GM21619 (cell line): ENCODE data around the gene TRIM33.
"Not testable (repeated sequence)": the region's sequence is repeated elsewhere in the genome, so short reads cannot be mapped to it uniquely, and the experiment has no call there.

ENCODE experiments used
- ATAC-seq: cut with Tn5 transposase; IDR thresholded peaks from one replicate; pipeline ENCODE4 v1.9.1; 2021; ENCODE audit not compliant: unreplicated experiment

TRIM33 gene

DNA sequence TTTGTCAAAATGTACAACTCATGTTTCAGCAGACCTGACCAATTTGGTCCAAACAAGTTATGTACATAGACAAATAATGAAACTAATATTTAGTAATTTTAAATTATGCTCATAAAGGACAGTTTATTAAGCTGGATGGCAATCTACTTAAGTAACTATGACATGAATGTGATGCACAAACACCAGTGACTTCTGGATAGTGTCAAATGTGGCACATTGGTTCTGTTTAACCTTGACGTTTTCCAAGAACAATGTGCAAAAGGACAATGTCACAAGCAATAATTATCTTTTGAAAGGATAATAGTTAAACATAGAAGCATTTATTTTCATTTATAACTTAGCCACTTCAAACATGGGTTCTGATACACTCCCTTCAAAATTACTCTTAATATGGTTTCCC is 80.0 kb downstream of the TRIM33 start:
- ATAC-seq: no peak

GRCh38 chr1:114428083-114428754 is 82.8 kb downstream of the TRIM33 start:
- no peak for ATAC-seq

DNA sequence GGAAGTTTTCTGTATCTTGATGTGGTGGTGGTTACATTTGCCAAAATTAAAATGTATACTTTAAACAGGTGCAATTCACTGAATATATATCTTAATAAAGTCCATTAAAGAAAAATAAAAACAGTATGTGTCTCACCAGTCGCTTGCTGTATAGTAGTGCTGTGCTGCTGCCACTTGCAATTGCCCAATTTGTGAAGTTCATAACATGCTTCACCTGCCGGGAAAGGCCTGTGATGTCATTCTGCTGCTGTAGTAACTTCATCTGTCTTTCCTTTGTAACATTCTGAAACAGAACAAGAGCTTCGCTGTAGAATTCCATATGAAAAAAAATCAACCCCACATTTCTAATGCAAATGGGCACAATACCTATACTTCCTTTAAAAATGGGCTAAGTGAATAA is 83.4 kb downstream of the TRIM33 start:
- no peak for ATAC-seq

DNA sequence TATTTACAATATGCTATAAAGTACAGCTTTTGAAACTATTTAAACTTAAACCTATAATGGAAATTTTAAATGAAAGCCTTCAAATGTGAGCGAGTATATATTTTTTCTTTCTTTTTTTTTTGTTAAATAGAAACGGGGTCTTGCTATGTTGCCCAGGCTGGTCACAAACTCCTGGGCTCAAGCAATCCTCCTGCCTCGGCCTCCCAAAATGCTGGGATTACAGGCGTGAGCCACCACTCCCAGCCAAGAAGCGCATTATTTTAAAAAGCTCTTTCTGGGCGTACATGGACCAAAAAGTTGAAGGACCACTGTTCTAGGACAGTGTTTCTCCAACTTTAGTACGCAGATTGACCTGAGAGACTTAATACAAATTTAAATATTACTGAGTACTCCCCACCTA is 87.5 kb downstream of the TRIM33 start:
- no peak for ATAC-seq

- not testable (repeated sequence) for ATAC-seq
Measured at GRCh38 chr1:114418948-114419347, 92.1 kb downstream of the TRIM33 start.

DNA sequence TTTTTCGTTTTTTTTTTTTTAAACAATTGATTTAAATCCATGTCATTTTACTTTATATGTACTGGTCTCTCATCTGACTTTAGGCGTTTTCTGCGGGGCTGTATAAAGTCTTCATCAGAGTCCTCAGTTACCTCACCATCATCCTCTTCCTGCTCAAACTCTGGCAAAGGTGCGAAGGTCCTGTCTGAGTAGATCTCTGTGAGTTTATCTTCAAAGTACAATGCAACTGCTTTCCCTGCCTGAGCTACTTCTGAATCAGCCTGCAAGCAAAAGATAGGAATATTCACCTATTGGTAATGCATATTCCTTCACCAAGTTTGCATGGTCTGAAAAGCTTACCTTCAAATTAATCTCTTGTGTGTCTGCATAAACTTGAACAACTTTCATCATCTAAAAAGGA is 113.4 kb downstream of the TRIM33 start:
- no peak for ATAC-seq

DNA sequence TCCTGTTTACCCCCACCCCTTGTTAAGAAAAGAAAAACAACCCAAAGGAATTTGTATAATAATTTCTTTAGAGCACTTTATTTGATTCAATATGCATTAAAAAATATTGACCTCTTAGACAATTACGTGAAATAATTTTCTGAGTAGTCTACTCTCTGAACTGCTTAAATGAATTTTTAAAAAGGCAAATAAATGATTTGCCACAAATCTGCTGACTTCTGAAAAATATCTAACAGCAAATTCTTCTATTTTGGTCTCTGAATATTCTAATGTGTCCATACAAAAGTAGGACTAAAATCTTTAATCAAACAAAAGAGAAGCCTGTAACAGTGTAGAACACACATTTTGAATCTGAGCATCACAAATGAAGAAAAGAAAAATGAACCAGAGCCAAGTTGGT is 115.1 kb downstream of the TRIM33 start:
- ATAC-seq: no peak

DNA sequence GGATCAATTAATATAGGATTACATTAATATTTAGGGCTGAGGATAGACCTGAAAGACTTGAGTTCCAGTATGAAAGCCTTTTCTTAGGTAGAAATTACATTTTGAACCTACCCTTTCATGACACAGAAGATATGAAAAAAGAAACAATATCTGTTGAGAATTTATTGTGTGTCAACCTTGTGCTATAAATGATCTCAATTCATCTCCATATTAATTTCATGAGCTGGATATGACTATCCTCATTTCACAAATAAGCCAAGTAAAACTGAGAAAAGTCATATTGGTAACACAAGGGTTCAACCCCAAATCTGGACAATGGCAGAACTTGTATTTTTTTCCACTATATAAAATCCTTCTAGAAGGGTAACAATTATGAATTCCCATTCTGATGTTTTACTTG is 120.0 kb downstream of the TRIM33 start:
- no peak for ATAC-seq

GRCh38 chr1:114390361-114390760 is 120.6 kb downstream of the TRIM33 start:
- no peak for ATAC-seq

GRCh38 chr1:114388432-114389003 is 122.5 kb downstream of the TRIM33 start:
- no peak for ATAC-seq

- ATAC-seq: not testable (repeated sequence)
Measured at GRCh38 chr1:114387585-114387984, 123.4 kb downstream of the TRIM33 start.

- no peak for ATAC-seq
Measured at GRCh38 chr1:114387010-114387360, 124.0 kb downstream of the TRIM33 start.

GRCh38 chr1:114386129-114387009 is 124.6 kb downstream of the TRIM33 start:
- ATAC-seq: no peak

DNA sequence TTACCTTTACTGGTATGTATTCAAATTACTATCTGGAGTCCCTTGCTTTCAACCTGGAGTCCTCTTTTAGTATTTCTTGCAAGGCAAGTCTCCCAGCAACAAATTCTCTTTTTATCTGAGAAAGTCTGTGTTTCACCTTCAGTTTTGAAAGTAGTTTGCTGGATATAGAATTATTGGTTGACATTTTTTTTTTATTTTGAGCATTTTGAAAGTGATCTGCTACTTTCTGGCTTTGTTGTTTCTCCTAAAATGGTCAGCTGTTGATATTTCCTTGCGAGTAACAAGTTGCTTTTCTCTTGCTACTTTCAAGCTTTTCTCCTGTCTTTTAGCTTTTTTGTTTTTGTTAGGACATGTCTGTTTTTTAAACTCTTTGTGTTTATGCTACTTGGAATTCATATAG is 126.1 kb downstream of the TRIM33 start:
- ATAC-seq: no peak

- ATAC-seq: no peak
Measured at GRCh38 chr1:114379987-114380386, 131.0 kb downstream of the TRIM33 start.

DNA sequence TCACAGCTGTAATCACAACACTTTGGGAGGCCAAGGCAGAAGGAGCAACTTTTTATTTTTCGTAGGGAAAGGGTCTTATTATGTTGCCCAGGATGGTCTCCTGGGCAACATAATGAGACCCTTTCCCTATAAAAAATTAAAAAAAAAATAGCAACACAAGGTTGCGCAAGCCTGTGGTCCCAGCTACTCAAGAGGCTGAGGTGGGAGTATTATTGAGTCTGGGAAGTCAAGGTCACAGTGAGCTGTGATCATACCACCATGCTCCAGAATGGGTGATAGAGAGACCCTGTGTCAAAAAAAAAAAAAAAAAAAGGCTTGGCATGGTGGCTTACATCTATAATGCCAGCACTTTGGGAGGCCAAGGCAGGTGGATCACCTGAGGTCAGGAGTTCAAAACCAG is 131.6 kb downstream of the TRIM33 start:
- ATAC-seq: no peak

DNA sequence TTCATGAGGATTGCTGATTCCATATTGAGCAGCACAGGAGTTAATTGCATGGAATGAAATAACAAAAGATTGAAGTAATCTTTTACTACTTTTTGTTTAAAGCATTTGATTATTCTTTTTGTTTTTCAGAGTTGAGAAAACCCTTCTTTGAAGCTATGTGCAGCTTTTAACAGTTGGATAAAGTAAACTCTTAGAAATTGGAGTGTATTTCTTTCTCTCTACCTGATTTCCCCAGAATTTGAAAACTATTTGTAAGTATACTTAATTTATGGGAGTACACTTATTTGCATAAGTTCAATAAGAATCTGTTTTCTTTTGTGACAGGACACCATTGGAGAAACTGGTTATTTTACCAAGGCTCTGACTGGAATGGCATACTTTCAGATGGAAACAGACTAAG is 133.6 kb downstream of the TRIM33 start:
- ATAC-seq: no peak

DNA sequence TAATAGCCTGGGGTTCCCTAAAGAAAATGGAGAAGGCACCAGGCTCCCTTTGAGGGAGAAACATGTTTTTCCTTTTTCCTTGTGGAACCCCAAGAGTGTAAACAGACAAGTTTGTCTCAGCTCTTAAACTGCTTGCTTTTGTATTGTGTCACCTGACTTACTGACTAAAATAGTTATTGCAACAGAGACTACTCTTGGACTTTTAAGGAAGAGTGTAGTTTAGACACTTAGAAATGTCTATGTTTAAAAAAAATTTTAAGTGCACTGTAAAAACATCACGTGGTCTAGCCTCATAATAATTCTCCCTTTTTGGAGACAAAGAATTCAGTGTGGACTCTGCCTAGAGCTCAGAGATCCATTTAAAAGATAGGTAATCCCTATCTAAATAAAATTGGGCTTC is 141.1 kb downstream of the TRIM33 start:
- no peak for ATAC-seq

DNA sequence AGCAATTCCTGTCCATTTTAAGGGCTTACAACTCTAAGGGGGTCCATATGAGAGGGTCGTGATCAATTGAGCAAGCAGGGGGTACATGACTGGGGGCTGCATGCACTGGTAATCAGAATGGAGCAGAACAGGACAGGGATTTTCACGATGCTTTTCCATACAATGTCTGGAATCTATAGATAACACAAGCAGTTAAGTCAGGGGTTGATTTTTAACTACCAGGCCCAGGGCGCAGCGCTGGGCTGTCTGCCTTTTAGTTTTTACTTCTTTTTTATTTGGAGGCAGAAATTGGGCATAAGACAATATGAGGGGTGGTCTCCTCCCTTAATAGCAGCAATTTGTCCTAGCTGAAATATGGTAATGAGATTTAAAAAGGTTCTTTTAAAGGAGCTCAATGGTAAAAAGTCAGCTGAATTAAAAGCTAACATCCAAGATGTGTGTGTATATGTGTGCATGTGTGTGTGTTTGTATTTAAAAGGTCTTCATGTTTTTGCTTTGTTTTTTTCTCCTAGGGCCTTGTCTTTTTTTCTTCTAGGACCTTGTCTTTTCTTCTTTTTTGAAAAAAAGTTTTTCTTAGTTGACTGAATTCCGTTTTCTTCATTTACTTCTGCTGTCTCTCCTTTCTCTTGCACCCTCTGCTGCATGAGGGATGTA is 141.6 kb downstream of the TRIM33 start:
- not testable (repeated sequence) for ATAC-seq

- no peak for ATAC-seq
Measured at GRCh38 chr1:114368560-114369255, 142.3 kb downstream of the TRIM33 start.

- ATAC-seq: no peak
Measured at GRCh38 chr1:114367810-114368209, 143.2 kb downstream of the TRIM33 start.
